ENCODE data around the gene DOCK6. TPM values are rescaled to one million over a fixed set of nuclear protein-coding genes. Genes with fewer than 3 reads are reported as not detected.
A peak's percentile ranks its signal among the peaks of the same experiment; 100 is the strongest.

DOCK6 gene
- total and polyA plus RNA-seq, 2 of the 13 experiments (the other 11 are each of a cell fraction or from before 2014, with no cell fraction given): 5.4 to 38.1 TPM

DNA sequence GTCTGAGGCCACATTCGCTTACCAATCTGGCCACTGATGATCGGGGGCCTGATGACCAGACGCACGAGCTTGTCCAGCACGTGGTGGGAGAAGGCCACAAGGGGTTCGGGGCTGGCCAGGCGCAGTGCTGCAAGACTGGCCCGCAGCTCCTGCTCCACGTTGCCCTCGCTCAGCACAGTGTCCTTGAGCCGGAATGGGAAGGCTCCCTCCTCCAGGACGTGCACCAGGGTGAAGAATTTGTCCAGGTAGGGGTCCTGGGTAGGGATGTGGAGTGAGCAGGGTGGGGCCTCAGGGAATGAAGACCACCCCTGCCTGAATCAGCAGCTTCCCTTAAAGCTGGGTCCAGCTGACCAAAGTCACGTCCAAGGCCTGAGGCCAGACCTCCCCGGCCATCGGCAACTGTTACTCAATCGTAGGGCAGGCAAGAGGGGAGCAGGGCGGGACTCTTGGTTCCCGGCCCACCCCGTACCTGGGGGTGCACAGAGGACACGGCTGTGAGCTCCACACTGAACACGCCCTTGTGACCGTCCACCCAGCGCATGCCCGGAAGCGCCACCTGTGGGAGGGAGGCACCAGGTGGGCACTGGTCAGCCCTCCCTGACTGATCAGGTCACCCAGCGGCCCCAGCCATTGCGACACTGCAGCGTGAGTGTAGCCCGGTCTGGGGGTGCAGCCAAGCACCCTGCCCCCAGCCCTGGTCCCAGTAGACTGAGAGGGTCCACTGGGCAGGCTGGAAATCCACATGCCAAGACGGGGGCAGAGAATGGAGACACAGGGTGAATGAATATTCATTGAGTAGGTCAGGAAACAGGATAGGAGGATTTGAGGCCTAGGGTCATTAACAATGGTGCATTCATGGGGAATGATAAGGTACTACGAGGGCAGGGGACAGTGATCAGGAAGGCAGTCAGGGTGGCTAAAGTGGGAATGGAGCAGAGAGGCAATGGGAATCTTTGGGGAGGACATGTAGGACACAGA is 25.7 kb downstream of the DOCK6 start (continued):
- TF ChIP-seq, protein P1, sequence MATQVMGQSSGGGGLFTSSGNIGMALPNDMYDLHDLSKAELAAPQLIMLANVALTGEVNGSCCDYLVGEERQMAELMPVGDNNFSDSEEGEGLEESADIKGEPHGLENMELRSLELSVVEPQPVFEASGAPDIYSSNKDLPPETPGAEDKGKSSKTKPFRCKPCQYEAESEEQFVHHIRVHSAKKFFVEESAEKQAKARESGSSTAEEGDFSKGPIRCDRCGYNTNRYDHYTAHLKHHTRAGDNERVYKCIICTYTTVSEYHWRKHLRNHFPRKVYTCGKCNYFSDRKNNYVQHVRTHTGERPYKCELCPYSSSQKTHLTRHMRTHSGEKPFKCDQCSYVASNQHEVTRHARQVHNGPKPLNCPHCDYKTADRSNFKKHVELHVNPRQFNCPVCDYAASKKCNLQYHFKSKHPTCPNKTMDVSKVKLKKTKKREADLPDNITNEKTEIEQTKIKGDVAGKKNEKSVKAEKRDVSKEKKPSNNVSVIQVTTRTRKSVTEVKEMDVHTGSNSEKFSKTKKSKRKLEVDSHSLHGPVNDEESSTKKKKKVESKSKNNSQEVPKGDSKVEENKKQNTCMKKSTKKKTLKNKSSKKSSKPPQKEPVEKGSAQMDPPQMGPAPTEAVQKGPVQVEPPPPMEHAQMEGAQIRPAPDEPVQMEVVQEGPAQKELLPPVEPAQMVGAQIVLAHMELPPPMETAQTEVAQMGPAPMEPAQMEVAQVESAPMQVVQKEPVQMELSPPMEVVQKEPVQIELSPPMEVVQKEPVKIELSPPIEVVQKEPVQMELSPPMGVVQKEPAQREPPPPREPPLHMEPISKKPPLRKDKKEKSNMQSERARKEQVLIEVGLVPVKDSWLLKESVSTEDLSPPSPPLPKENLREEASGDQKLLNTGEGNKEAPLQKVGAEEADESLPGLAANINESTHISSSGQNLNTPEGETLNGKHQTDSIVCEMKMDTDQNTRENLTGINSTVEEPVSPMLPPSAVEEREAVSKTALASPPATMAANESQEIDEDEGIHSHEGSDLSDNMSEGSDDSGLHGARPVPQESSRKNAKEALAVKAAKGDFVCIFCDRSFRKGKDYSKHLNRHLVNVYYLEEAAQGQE (IDR thresholded peaks at IDR 0.05; ENCODE audit: borderline replicate concordance in 1 of 2, low read depth in 1 of 2, low read length in 2 of 2): peak in 1 of 2 experiments; percentile 26; a peak in 1 of 4 replicates
- TF ChIP-seq, protein P2, sequence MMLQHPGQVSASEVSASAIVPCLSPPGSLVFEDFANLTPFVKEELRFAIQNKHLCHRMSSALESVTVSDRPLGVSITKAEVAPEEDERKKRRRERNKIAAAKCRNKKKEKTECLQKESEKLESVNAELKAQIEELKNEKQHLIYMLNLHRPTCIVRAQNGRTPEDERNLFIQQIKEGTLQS (CRISPR knock-in tag; IDR thresholded peaks at IDR 0.05): no peak
- no peak for TF ChIP-seq FOXC1 (CRISPR knock-in tag; IDR thresholded peaks at IDR 0.05; ENCODE audit: borderline replicate concordance)
- TF ChIP-seq SNRNP70 (IDR thresholded peaks at IDR 0.05; ENCODE audit: low read depth, low read length): no peak
- TF ChIP-seq, protein P3, sequence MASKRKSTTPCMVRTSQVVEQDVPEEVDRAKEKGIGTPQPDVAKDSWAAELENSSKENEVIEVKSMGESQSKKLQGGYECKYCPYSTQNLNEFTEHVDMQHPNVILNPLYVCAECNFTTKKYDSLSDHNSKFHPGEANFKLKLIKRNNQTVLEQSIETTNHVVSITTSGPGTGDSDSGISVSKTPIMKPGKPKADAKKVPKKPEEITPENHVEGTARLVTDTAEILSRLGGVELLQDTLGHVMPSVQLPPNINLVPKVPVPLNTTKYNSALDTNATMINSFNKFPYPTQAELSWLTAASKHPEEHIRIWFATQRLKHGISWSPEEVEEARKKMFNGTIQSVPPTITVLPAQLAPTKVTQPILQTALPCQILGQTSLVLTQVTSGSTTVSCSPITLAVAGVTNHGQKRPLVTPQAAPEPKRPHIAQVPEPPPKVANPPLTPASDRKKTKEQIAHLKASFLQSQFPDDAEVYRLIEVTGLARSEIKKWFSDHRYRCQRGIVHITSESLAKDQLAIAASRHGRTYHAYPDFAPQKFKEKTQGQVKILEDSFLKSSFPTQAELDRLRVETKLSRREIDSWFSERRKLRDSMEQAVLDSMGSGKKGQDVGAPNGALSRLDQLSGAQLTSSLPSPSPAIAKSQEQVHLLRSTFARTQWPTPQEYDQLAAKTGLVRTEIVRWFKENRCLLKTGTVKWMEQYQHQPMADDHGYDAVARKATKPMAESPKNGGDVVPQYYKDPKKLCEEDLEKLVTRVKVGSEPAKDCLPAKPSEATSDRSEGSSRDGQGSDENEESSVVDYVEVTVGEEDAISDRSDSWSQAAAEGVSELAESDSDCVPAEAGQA (IDR thresholded peaks at IDR 0.05; ENCODE audit: low read depth): peak; percentile 20; the same call in 1 of the 2 replicates
- TF ChIP-seq, protein P3 (CRISPR knock-in tag; IDR thresholded peaks at IDR 0.05; ENCODE audit: borderline replicate concordance): no peak
- 0 out of 2 replicates have a peak, but pooled peaks have one; percentile 24 for TF ChIP-seq NFKBIZ (CRISPR knock-in tag; IDR thresholded peaks at IDR 0.05)
- TF ChIP-seq YEATS4 (CRISPR knock-in tag; IDR thresholded peaks at IDR 0.05; ENCODE audit: borderline replicate concordance): peak; percentile 90
- no peak for TF ChIP-seq RFX5 (IDR thresholded peaks at IDR 0.05; ENCODE audit: low read depth, low read length)
- TF ChIP-seq ZNF709 (CRISPR knock-in tag; IDR thresholded peaks at IDR 0.05): peak; percentile 82
- TF ChIP-seq CREM (IDR thresholded peaks at IDR 0.05): peak; percentile 71
- no peak for TF ChIP-seq CREM (CRISPR knock-in tag; IDR thresholded peaks at IDR 0.05)
- TF ChIP-seq ZNF225 (CRISPR knock-in tag; IDR thresholded peaks at IDR 0.05): no peak
- peak; percentile 58; the same call in 1 of the 2 replicates for TF ChIP-seq ZNF160 (CRISPR knock-in tag; IDR thresholded peaks at IDR 0.05)
- no peak for TF ChIP-seq THYN1 (CRISPR knock-in tag; IDR thresholded peaks at IDR 0.05; ENCODE audit: borderline replicate concordance, low read depth)
- TF ChIP-seq MBD4 (IDR thresholded peaks at IDR 0.05; ENCODE audit: borderline replicate concordance, low read length): no peak
- TF ChIP-seq ZNF768 (CRISPR knock-in tag; IDR thresholded peaks at IDR 0.05): peak; percentile 52
- TF ChIP-seq RFX1 (IDR thresholded peaks at IDR 0.05): no peak
- no peak; the same call in 1 of the 2 replicates for TF ChIP-seq ZNF652 (CRISPR knock-in tag; IDR thresholded peaks at IDR 0.05; ENCODE audit: borderline replicate concordance, low read depth)
- no peak for TF ChIP-seq ZBTB3 (CRISPR knock-in tag; IDR thresholded peaks at IDR 0.05; ENCODE audit: borderline replicate concordance, low read depth)

Data from HepG2 (cell line).